IMR-90 (cell line): Measurements from ENCODE around the gene DPP10. TPM values are rescaled to one million over a fixed set of nuclear protein-coding genes. Genes with fewer than 3 reads are reported as not detected.

ENCODE experiments used
- ATAC-seq: fragments of 200-7000 bp; cut with Tn5 transposase; 2 replicates; pipeline ENCODE4 v1.9.1; 2020; ENCODE audit warnings: low read depth, mild to moderate bottlenecking, moderate library complexity
- BruUV-seq: library from RNA; stranded (reverse); fragments of 400-500 nt; replicated peaks from 2 replicates; lab custom pipeline; 2021; lab: Mats Ljungman, UMichigan
- CTCF ChIA-PET: fragments of 300-600 bp; formaldehyde crosslinking; extraction: SDS; loops from one replicate; lab custom pipeline; 2021; ENCODE audit warnings: antibody characterized with exemption; lab: Yijun Ruan, JAX
- POLR2A ChIA-PET: fragments of 300-600 bp; sonication (Branson Sonifier 250); formaldehyde crosslinking; loops from one replicate; lab custom pipeline; 2022; ENCODE audit warnings: antibody characterized with exemption; ENCODE audit not compliant: unreplicated experiment; lab: Charles Lee
- DNase-seq: peaks from one replicate; pipeline ENCODE4 v3.0.0; 2013
- H2AFZ ChIP-seq: replicated peaks from 2 replicates; pipeline ENCODE3; 2013; ENCODE audit warnings: low read length, mild to moderate bottlenecking; ENCODE audit not compliant: poor library complexity
- H2AK5ac ChIP-seq: 2 replicates; pipeline ENCODE4 v1.6.1; 2013; ENCODE audit warnings: low read depth, low read length, inconsistent platforms
- H2AK9ac ChIP-seq: replicated peaks from 2 replicates; pipeline ENCODE3; 2013; ENCODE audit warnings: mild to moderate bottlenecking, low read depth, low read length, moderate library complexity; ENCODE audit not compliant: poor library complexity
- H2BK120ac ChIP-seq: 2 replicates; pipeline ENCODE4 v1.6.1; 2013; ENCODE audit warnings: low read depth, low read length, inconsistent platforms
- H2BK15ac ChIP-seq: 3 replicates; pipeline ENCODE4 v1.6.1; 2013; ENCODE audit warnings: low read depth, low read length, inconsistent platforms
- H2BK20ac ChIP-seq: 2 replicates; pipeline ENCODE4 v1.6.1; 2013; ENCODE audit warnings: low read depth, mild to moderate bottlenecking, inconsistent platforms, low read length, moderate library complexity
- H2BK5ac ChIP-seq: 2 replicates; pipeline ENCODE4 v1.6.1; 2013; ENCODE audit warnings: mild to moderate bottlenecking, low read depth, low read length, inconsistent platforms; ENCODE audit not compliant: poor library complexity, severe bottlenecking
- H3K14ac ChIP-seq: replicated peaks from 2 replicates; pipeline ENCODE4 v1.6.1; 2013; ENCODE audit warnings: low read depth, low read length, inconsistent platforms
- H3K18ac ChIP-seq: 2 replicates; pipeline ENCODE4 v1.6.1; 2013; ENCODE audit warnings: low read depth, low read length, control low read depth
- H3K23ac ChIP-seq: 2 replicates; pipeline ENCODE4 v1.6.1; 2013; ENCODE audit warnings: low read depth, low read length, inconsistent platforms
- H3K27ac ChIP-seq: 2 replicates; pipeline ENCODE4 v1.5.1; 2013; ENCODE audit warnings: mild to moderate bottlenecking, control low read depth, low read length; ENCODE audit not compliant: insufficient read depth
- H3K27me3 ChIP-seq: 2 replicates; pipeline ENCODE4 v1.6.1; 2013; ENCODE audit warnings: low read length; ENCODE audit not compliant: control insufficient read depth, insufficient read depth
- H3K36me3 ChIP-seq: 2 replicates; pipeline ENCODE4 v1.6.1; 2013; ENCODE audit warnings: low read length, mixed read lengths; ENCODE audit not compliant: control insufficient read depth, insufficient read depth
- H3K4ac ChIP-seq: 2 replicates; pipeline ENCODE4 v1.6.1; 2013; ENCODE audit warnings: low read depth, low read length, inconsistent platforms
- H3K4me1 ChIP-seq: 2 replicates; pipeline ENCODE4 v1.6.1; 2013; ENCODE audit warnings: low read length, mixed read lengths; ENCODE audit not compliant: control insufficient read depth, insufficient read depth
- H3K4me2 ChIP-seq: 2 replicates; pipeline ENCODE4 v1.6.1; 2013; ENCODE audit warnings: low read depth, mild to moderate bottlenecking, control low read depth, low read length, moderate library complexity
- H3K4me3 ChIP-seq: 2 replicates; pipeline ENCODE4 v1.5.1; 2013; ENCODE audit warnings: low read depth, mild to moderate bottlenecking, control low read depth, low read length, moderate library complexity; ENCODE audit not compliant: insufficient read depth
- H3K56ac ChIP-seq: 2 replicates; pipeline ENCODE4 v1.6.1; 2013; ENCODE audit warnings: low read length, inconsistent platforms; ENCODE audit not compliant: insufficient read depth; ENCODE audit errors: extremely low read depth
- H3K79me1 ChIP-seq, 2 experiments: 2 replicates each; pipeline ENCODE4 v1.6.1; 2013; ENCODE audit warnings: low read length in 2 of 2, inconsistent platforms in 1 of 2, low read depth in 1 of 2
- H3K9ac ChIP-seq: 2 replicates; pipeline ENCODE4 v1.6.1; 2013; ENCODE audit warnings: low read depth, low read length, control low read depth
- H3K9me1 ChIP-seq: 2 replicates; pipeline ENCODE4 v1.6.1; 2013; ENCODE audit warnings: low read length, inconsistent platforms; ENCODE audit not compliant: insufficient read depth
- H3K9me3 ChIP-seq: 2 replicates; pipeline ENCODE4 v1.6.1; 2013; ENCODE audit warnings: low read length; ENCODE audit not compliant: control insufficient read depth, insufficient read depth
- H4K20me1 ChIP-seq: 2 replicates; pipeline ENCODE4 v1.6.1; 2013; ENCODE audit warnings: low read length, inconsistent platforms; ENCODE audit not compliant: insufficient read depth
- H4K5ac ChIP-seq: 2 replicates; pipeline ENCODE4 v1.6.1; 2013; ENCODE audit warnings: mild to moderate bottlenecking, low read depth, low read length, control low read depth
- H4K8ac ChIP-seq, 2 experiments: 2 replicates each; pipeline ENCODE4 v1.6.1; 2013; ENCODE audit warnings: low read depth in 2 of 2, low read length in 2 of 2, control low read depth in 1 of 2, inconsistent platforms in 1 of 2
- H4K91ac ChIP-seq: 2 replicates; pipeline ENCODE4 v1.6.1; 2013; ENCODE audit warnings: low read depth, low read length, inconsistent platforms; ENCODE audit not compliant: insufficient read depth
- BHLHE40 ChIP-seq: fragments of 150-350 bp; IDR thresholded peaks from 2 replicates; pipeline ENCODE4 v1.6.1; 2016; ENCODE audit warnings: mild to moderate bottlenecking, low read depth, low read length
- CEBPB ChIP-seq: IDR thresholded peaks from 2 replicates; pipeline ENCODE4 v1.6.1; 2012; ENCODE audit warnings: low read depth, low read length, improper control_type of control experiment
- CHD1 ChIP-seq: IDR thresholded peaks from 2 replicates; pipeline ENCODE4 v1.6.1; 2012; ENCODE audit warnings: low read depth, low read length, improper control_type of control experiment
- CTCF ChIP-seq: conservative IDR thresholded peaks from 2 replicates; pipeline ENCODE4 v1.5.1; 2012; ENCODE audit warnings: mild to moderate bottlenecking, low read depth, low read length, improper control_type of control experiment
- ELK1 ChIP-seq: fragments of 150-350 bp; IDR thresholded peaks from 2 replicates; pipeline ENCODE4 v1.6.1; 2016; ENCODE audit warnings: low read depth, mild to moderate bottlenecking, low read length, moderate library complexity, borderline replicate concordance
- MAFK ChIP-seq: IDR thresholded peaks from 2 replicates; pipeline ENCODE4 v1.6.1; 2012; ENCODE audit warnings: low read depth, low read length, improper control_type of control experiment
- MAZ ChIP-seq: IDR thresholded peaks from 2 replicates; pipeline ENCODE4 v1.6.1; 2012; ENCODE audit warnings: low read depth, mild to moderate bottlenecking, low read length, improper control_type of control experiment, moderate library complexity, borderline replicate concordance
- MXI1 ChIP-seq: IDR thresholded peaks from 2 replicates; pipeline ENCODE4 v1.6.1; 2012; ENCODE audit warnings: low read depth, mild to moderate bottlenecking, low read length, moderate library complexity, borderline replicate concordance
- NFE2L2 ChIP-seq: fragments of 150-350 bp; IDR thresholded peaks from 2 replicates; pipeline ENCODE4 v1.6.1; 2016; ENCODE audit warnings: low read depth, mild to moderate bottlenecking, low read length
- RCOR1 ChIP-seq: IDR thresholded peaks from 2 replicates; pipeline ENCODE4 v1.6.1; 2012; ENCODE audit warnings: mild to moderate bottlenecking, low read length, improper control_type of control experiment; ENCODE audit not compliant: insufficient replicate concordance
- RFX5 ChIP-seq: IDR thresholded peaks from 2 replicates; pipeline ENCODE4 v1.8.0; 2012; ENCODE audit warnings: low read depth, mild to moderate bottlenecking, low read length, moderate library complexity
- SMC3 ChIP-seq: fragments of 150-350 bp; IDR thresholded peaks from 2 replicates; pipeline ENCODE4 v1.6.1; 2016; ENCODE audit warnings: low read depth, mild to moderate bottlenecking, antibody characterized with exemption, low read length, moderate library complexity
- USF2 ChIP-seq: fragments of 150-350 bp; IDR thresholded peaks from 2 replicates; pipeline ENCODE4 v1.6.1; 2017; ENCODE audit warnings: mild to moderate bottlenecking, antibody characterized with exemption, low read length, low read depth
- WGBS, 2 experiments: methylation state at CpG; one replicate each; pipeline versions ENCODE4 v1.1.5 to v1.1.7; 2013; ENCODE audit warnings: missing lambda C conversion rate in 2 of 2; ENCODE audit not compliant: insufficient read length in 1 of 2; ENCODE audit errors: extremely low coverage in 2 of 2; 5-methylcytosine and 5-hydroxymethylcytosine counted together
- dilution Hi-C: fragments of 300-500 bp; cut with HindIII; formaldehyde crosslinking; loops from one replicate; pipeline ENCODE4 v1.14.3; 2018; ENCODE audit warnings: low sequenced_read_pairs; ENCODE audit not compliant: unreplicated experiment
- in situ Hi-C: fragments of 300-500 bp; cut with MboI; formaldehyde crosslinking; loops from 3 replicates; pipeline ENCODE4 v1.14.3; 2019; ENCODE audit warnings: low sequenced_read_pairs, inconsistent platforms, mixed read lengths
- intact Hi-C: fragments of 100-400 bp; cut with micrococcal nuclease; formaldehyde crosslinking; loops from 2 replicates; pipeline ENCODE4 v1.10.0; 2022
- polyA plus RNA-seq, 3 experiments: library from polyadenylated mRNA; depleted of rRNA; stranded (reverse); fragments of >200 nt; gene quantifications; 2 replicates each; pipeline ENCODE4 v1.2.3, GENCODE V29; 2012; ENCODE audit warnings: low replicate concordance in 1 of 3
- total RNA-seq: library from RNA; depleted of rRNA; stranded (reverse); fragments of >200 nt; gene quantifications from 2 replicates; pipeline ENCODE4 v1.2.3, GENCODE V29; 2012

DPP10 gene
- total and polyA plus RNA-seq, 2 of the 4 experiments (the other 2 are of a cell fraction), result not detected

DNA sequence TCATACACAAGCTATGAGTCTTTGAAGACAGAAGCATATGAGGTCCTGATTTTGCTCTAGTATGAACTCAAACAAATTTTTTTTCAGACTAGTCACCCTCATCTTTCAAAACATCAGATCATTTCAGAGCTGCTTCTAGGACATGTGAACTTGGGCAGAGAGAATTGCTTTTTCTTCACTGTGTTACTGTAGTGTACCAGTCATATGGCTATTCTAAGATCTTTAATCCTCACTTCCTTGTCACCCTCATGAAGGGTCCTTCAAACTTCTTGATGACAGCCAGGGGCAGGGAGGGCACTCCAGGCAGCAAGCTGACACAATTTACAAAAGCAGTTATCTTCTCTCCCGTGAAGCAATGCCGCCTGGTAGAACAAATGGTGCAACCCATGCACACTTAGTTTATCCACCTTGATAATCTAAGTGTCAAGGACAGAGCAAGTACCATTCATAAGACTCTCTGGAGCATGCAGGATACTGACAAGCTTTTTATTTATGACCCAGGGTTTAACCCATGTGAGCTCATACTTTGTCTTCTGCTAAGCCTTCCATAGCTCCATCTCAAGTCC lies 200.6 kb downstream of the DPP10 start:
- dilution Hi-C loops, result no loop called here
- Histone ChIP-seq H3K9me1 (no peaks in the 10 kb centered on the region), H3K27ac (no peak overlapping the region), H4K20me1 (no peaks in the 10 kb centered on the region), H4K8ac (no peak overlapping the region), H3K4me1 (no peaks in the 10 kb centered on the region), H3K9me3 (no peaks in the 10 kb centered on the region), H2AK9ac (no peak overlapping the region), H2BK20ac (no peak overlapping the region), H2BK15ac (no peak overlapping the region), H4K91ac (no peak overlapping the region), H3K9ac (no peak overlapping the region), H2BK5ac (no peak overlapping the region), H2AFZ (no peak overlapping the region), H3K23ac (no peak overlapping the region), H3K36me3 (no peaks in the 10 kb centered on the region), H3K79me1 (no peaks in the 10 kb centered on the region), H3K4me3 (no peak overlapping the region), H3K4ac (no peak overlapping the region), H4K5ac (no peak overlapping the region), H3K4me2 (no peak overlapping the region), H2BK120ac (no peak overlapping the region), H3K14ac (no peak overlapping the region), H3K27me3 (no peaks in the 10 kb centered on the region), H3K18ac (no peak overlapping the region), H2AK5ac (no peak overlapping the region), H3K56ac (no peak overlapping the region)
- ChIA-PET POLR2A (no interaction called here), CTCF (interaction anchor here (0.7 kb wide), 1 partner anchor 29 kb away, joined by 3 read pairs; no protein-coding TSS in a partner anchor)
- no CpG with 5 or more reads among the region's 2 CpGs for WGBS, 2 experiments
- in situ Hi-C loops, result no loop called here
- no TSS peak for BruUV-seq
- TF ChIP-seq CHD1, result no peak
- no peak for TF ChIP-seq ELK1
- no peak for TF ChIP-seq RCOR1
- no peak for TF ChIP-seq CEBPB
- no peak for TF ChIP-seq USF2
- no peak for TF ChIP-seq NFE2L2
- TF ChIP-seq BHLHE40, result no peak
- no peak for TF ChIP-seq RFX5
- TF ChIP-seq CTCF, result no peak
- no peak for TF ChIP-seq MAFK
- TF ChIP-seq MAZ, result no peak
- no peak for TF ChIP-seq SMC3
- no peak for TF ChIP-seq MXI1
- no peak for ATAC-seq
- no peak for DNase-seq
- intact Hi-C loops, result no loop called here
